Lower leg skin (tissue), 3 donors: ENCODE measurements around the gene CCDC146.
"Not testable (repeated sequence)": the region's sequence is repeated elsewhere in the genome, so short reads cannot be mapped to it uniquely, and the experiment has no call there.

Source experiments
- POLR2A ChIP-seq, 2 donors: fragments of 450-650 bp; IDR thresholded peaks; one replicate each; pipeline ENCODE4 v1.6.1; 2016 to 2017; ENCODE audit warnings: antibody characterized with exemption in 2 of 2, mild to moderate bottlenecking in 1 of 2, moderate library complexity in 1 of 2
- TF ChIP-seq, protein P1 (sequence below), 3 donors: fragments of 450-650 bp; IDR thresholded peaks; one replicate each; pipeline ENCODE4 v1.5.1; 2016; ENCODE audit warnings: antibody characterized with exemption in 3 of 3, mild to moderate bottlenecking in 3 of 3, moderate library complexity in 2 of 3

DNA sequence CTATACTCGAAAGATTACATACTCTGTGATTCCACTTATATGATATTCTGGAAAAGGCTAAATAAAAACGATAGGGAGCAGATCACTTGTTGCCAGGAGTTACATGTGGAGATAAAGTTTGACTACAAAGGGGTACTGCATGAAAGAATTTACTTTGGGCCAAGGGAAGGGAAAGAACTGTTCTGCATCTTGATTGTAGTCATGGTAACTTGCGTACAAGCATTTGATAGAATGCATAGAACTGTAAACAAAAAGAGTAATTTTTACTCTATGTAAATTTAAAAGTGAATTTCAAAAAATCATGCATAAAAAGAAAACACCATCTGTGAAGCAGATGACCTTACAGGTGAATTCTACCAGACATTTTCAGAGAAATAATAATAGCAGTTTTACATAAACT lies 9.4 kb downstream of the CCDC146 start:
- TF ChIP-seq POLR2A (IDR thresholded peaks at IDR 0.05), result not testable (repeated sequence)
- TF ChIP-seq, protein P1, sequence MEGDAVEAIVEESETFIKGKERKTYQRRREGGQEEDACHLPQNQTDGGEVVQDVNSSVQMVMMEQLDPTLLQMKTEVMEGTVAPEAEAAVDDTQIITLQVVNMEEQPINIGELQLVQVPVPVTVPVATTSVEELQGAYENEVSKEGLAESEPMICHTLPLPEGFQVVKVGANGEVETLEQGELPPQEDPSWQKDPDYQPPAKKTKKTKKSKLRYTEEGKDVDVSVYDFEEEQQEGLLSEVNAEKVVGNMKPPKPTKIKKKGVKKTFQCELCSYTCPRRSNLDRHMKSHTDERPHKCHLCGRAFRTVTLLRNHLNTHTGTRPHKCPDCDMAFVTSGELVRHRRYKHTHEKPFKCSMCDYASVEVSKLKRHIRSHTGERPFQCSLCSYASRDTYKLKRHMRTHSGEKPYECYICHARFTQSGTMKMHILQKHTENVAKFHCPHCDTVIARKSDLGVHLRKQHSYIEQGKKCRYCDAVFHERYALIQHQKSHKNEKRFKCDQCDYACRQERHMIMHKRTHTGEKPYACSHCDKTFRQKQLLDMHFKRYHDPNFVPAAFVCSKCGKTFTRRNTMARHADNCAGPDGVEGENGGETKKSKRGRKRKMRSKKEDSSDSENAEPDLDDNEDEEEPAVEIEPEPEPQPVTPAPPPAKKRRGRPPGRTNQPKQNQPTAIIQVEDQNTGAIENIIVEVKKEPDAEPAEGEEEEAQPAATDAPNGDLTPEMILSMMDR (IDR thresholded peaks at IDR 0.05), result not testable (repeated sequence)
